ENCODE data around the gene PRAC1.
"Not testable (repeated sequence)": the region's sequence is repeated elsewhere in the genome, so short reads cannot be mapped to it uniquely, and the experiment has no call there.

PRAC1 gene

GRCh38 chr17:48717367-48718226, 4.7 kb downstream of the PRAC1 start:
- Histone ChIP-seq H4K20me1 (ENCODE audit: insufficient read depth) (no peaks in the 10 kb centered on the region), H3K4me2 (no peak overlapping the region), H3K27ac (no peak overlapping the region), H3K79me2 (ENCODE audit: insufficient read depth, low read depth) (no peaks in the 10 kb centered on the region), H3K27me3 (ENCODE audit: insufficient read depth, low read depth) (no peaks in the 10 kb centered on the region), H2AFZ (ENCODE audit: low read depth) (no peak overlapping the region), H3K9ac (no peak overlapping the region), H3K4me1 (ENCODE audit: low read depth, poor library complexity, severe bottlenecking) (peaks cover 22% of the 10 kb centered on the region), H3K4me3 (IDR thresholded peaks at IDR 0.05; ENCODE audit: insufficient read depth, low read depth, low read length) (no peak overlapping the region), H3K36me3 (ENCODE audit: insufficient read depth) (no peaks in the 10 kb centered on the region)
- no peak for TF ChIP-seq CTCF (conservative IDR thresholded peaks at IDR 0.05; ENCODE audit: low read depth, low read length)

GRCh38 chr17:48716549-48716948, 5.8 kb downstream of the PRAC1 start:
- not testable (repeated sequence) for H3K4me2 ChIP-seq; H4K20me1 ChIP-seq (ENCODE audit: insufficient read depth); H3K4me3 ChIP-seq (IDR thresholded peaks at IDR 0.05; ENCODE audit: insufficient read depth, low read depth, low read length); H3K27ac ChIP-seq; H3K36me3 ChIP-seq (ENCODE audit: insufficient read depth); H2AFZ ChIP-seq (ENCODE audit: low read depth); H3K79me2 ChIP-seq (ENCODE audit: insufficient read depth, low read depth); H3K27me3 ChIP-seq (ENCODE audit: insufficient read depth, low read depth); H3K9ac ChIP-seq
- peaks cover 17% of the 10 kb centered on the region for H3K4me1 ChIP-seq (ENCODE audit: low read depth, poor library complexity, severe bottlenecking)

- Histone ChIP-seq H3K4me1 (ENCODE audit: low read depth, poor library complexity, severe bottlenecking) (peaks cover 9% of the 10 kb centered on the region), H2AFZ (ENCODE audit: low read depth) (0 out of 2 replicates have a peak overlapping the region, but pooled peaks have one; percentile 19), H3K4me3 (IDR thresholded peaks at IDR 0.05; ENCODE audit: insufficient read depth, low read depth, low read length) (no peak overlapping the region), H3K9ac (no peak overlapping the region), H3K4me2 (no peak overlapping the region), H4K20me1 (ENCODE audit: insufficient read depth) (no peaks in the 10 kb centered on the region), H3K36me3 (ENCODE audit: insufficient read depth) (no peaks in the 10 kb centered on the region), H3K79me2 (ENCODE audit: insufficient read depth, low read depth) (no peaks in the 10 kb centered on the region), H3K27me3 (ENCODE audit: insufficient read depth, low read depth) (no peaks in the 10 kb centered on the region), H3K27ac (no peak overlapping the region)
- TF ChIP-seq CTCF (conservative IDR thresholded peaks at IDR 0.05; ENCODE audit: low read depth, low read length), result no peak
Observed at GRCh38 chr17:48715496-48716399, 6.6 kb downstream of the PRAC1 start.

GRCh38 chr17:48711128-48711527, 11.2 kb downstream of the PRAC1 start:
- Histone ChIP-seq H3K4me1 (ENCODE audit: low read depth, poor library complexity, severe bottlenecking) (no peaks in the 10 kb centered on the region), H3K36me3 (ENCODE audit: insufficient read depth) (no peaks in the 10 kb centered on the region), H3K27me3 (ENCODE audit: insufficient read depth, low read depth) (no peaks in the 10 kb centered on the region), H3K79me2 (ENCODE audit: insufficient read depth, low read depth) (no peaks in the 10 kb centered on the region), H3K9ac (no peak overlapping the region), H2AFZ (ENCODE audit: low read depth) (no peak overlapping the region), H4K20me1 (ENCODE audit: insufficient read depth) (no peaks in the 10 kb centered on the region), H3K4me3 (IDR thresholded peaks at IDR 0.05; ENCODE audit: insufficient read depth, low read depth, low read length) (no peak overlapping the region), H3K4me2 (no peak overlapping the region), H3K27ac (no peak overlapping the region)
- no peak for TF ChIP-seq CTCF (conservative IDR thresholded peaks at IDR 0.05; ENCODE audit: low read depth, low read length)
